Fibroblast of skin of left quadriceps (primary cell): ENCODE results near the gene BIN1.

Experiments
- DNase-seq, 2 experiments: peaks; one replicate each; pipeline ENCODE4 v3.0.0-alpha.2; 2013; ENCODE audit warnings: low read depth in 2 of 2

The BIN1 gene

GRCh38 chr2:127103243-127104165, 3.5 kb downstream of the BIN1 start:
- no peak for DNase-seq

- no peak for DNase-seq
Observed at GRCh38 chr2:127102521-127103242, 4.3 kb downstream of the BIN1 start.

GRCh38 chr2:127101756-127102477, 5.0 kb downstream of the BIN1 start:
- DNase-seq, result no peak

- DNase-seq, result no peak
Observed at GRCh38 chr2:127101048-127101611, 5.8 kb downstream of the BIN1 start.

- DNase-seq, result no peak
Observed at GRCh38 chr2:127100251-127101047, 6.5 kb downstream of the BIN1 start.

DNA sequence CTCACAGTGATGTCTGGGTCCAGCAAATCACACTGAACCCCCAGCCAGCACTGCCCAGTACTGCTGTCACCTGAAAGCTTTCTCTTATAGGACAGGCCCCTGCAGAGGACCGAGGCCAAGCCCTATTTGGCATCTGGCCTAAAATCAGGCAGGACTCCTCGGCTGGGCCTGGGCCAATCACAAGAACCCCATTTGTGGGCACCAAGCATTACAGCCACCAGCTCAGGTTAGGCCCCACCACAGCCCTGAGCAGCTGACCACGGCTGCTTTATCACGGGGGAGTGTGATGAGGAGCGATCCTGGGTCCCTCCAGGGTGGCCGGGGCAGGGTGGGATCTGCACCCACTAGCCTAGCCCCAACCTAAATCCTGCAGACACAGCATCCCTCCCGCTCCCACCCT, 8.2 kb downstream of the BIN1 start:
- no peak for DNase-seq

GRCh38 chr2:127097841-127098651, 8.9 kb downstream of the BIN1 start:
- no peak for DNase-seq

DNA sequence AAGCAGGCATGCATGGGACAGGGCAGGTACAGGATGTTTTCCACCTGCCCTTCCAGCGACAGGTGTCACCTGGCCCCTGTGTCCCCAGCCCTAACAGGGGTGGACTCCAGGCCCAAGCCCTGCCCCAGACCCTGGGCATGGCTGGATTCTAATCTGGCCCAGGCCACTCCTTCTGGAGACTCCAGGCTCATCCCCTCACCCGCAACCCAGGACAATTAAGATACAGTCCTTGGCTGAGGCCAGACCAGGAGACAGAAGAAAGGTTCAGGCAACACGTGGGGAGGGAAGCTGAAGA, 9.5 kb downstream of the BIN1 start:
- no peak for DNase-seq

- DNase-seq, result no peak
Observed at GRCh38 chr2:127096718-127097470, 10.1 kb downstream of the BIN1 start.

GRCh38 chr2:127096280-127096679, 10.7 kb downstream of the BIN1 start:
- DNase-seq, result no peak

- no peak for DNase-seq
Observed at GRCh38 chr2:127095784-127096183, 11.2 kb downstream of the BIN1 start.

DNA sequence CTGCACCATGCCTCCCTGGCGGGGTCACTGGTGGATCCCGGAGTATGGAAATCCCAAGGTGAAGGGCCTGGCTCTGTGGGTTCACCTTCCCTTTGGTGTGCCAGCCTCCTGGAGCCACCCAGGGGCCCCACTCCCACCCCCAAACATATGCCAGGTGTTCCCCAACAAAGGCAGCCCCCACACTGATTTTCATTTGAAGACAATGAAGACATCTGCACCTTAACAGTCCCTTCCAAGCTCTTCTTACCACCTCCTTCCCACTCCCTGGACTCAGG, 11.7 kb downstream of the BIN1 start:
- DNase-seq, result no peak

- no peak for DNase-seq
Observed at GRCh38 chr2:127094509-127095366, 12.2 kb downstream of the BIN1 start.

GRCh38 chr2:127093648-127094210, 13.2 kb downstream of the BIN1 start:
- DNase-seq, result no peak

DNA sequence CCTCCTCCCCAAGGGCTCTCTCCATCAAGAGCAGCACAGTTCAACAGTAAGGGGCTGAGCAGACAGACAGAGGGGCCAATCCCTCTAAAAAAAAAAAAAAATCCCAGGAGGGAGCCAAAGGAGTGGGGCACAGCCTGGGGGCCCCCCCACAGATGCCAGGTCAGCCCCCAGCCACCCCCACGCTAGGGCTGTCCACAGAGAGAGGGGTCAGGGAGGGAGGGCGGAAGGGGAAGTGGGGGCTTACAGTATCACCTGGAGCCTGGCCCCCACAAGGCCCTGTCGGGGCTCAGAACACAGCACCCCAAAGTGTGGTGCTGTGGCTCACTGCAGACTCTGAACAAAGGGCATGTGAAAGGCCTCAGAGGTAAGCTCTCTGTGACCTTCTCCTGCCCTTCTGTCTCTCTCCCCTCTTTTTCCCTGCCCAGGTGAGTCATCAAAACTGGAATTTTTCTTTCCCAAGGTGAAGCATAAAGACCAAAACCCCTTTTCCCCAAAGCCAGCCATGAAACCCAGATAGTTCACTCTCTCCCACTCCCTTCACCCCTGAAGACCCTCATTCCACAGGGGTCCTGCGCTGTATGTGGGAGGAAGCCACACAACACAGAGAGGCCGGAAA, 13.9 kb downstream of the BIN1 start:
- no peak for DNase-seq

- no peak for DNase-seq
Observed at GRCh38 chr2:127092306-127092705, 14.6 kb downstream of the BIN1 start.

GRCh38 chr2:127091886-127092285, 15.1 kb downstream of the BIN1 start:
- no peak for DNase-seq

DNA sequence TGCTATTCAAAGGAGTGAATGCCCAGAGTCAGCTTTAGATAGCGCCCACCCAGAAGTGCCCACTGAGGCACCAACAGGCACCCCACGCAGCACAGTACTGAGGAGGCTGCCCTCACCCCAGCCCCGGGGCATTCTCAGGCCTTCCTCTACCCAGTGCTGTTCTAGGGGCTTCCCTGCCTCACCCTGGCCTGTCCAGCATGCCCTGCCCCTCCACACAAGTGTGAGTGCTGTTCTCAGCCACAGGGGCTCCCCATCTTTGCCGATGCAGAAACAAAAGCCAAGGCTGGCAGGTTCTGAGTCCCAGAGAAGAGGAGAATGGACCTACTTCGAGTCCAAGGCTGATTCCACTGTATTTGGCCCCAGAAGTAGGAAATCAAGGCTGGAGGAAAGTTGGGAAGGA, 15.8 kb downstream of the BIN1 start:
- DNase-seq, result no peak
